ENCODE results near the gene DEGS1.

DNA sequence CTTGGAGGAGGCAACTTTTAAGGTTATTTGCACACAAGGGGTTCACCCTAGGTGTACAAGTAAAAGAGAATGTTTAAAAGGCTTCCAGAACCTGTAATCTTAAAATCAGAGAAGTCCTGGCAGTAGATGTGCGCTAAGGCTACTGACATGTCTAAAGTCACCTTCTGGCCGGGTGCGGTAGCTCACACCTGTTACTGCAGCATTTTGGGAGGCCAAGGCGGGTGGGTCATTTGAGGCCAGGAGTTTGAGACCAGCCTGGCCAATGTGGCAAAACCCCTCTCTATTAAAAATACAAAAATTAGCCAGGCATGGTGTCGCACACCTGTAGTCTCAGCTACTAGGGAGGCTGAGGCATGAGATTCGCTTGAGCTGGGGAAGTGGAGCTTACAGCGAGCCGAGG, 20.3 kb upstream of the DEGS1 start:
- TF ChIP-seq, protein P1, sequence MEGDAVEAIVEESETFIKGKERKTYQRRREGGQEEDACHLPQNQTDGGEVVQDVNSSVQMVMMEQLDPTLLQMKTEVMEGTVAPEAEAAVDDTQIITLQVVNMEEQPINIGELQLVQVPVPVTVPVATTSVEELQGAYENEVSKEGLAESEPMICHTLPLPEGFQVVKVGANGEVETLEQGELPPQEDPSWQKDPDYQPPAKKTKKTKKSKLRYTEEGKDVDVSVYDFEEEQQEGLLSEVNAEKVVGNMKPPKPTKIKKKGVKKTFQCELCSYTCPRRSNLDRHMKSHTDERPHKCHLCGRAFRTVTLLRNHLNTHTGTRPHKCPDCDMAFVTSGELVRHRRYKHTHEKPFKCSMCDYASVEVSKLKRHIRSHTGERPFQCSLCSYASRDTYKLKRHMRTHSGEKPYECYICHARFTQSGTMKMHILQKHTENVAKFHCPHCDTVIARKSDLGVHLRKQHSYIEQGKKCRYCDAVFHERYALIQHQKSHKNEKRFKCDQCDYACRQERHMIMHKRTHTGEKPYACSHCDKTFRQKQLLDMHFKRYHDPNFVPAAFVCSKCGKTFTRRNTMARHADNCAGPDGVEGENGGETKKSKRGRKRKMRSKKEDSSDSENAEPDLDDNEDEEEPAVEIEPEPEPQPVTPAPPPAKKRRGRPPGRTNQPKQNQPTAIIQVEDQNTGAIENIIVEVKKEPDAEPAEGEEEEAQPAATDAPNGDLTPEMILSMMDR (IDR thresholded peaks at IDR 0.05): no peak
- TF ChIP-seq POLR2A (IDR thresholded peaks at IDR 0.05): no peak
